Heart left ventricle (tissue), 16 donors: ENCODE results near the gene LAMC1. TPM values are rescaled to one million over a fixed set of nuclear protein-coding genes. Genes with fewer than 3 reads are reported as not detected.
A peak's percentile ranks its signal among the peaks of the same experiment; 100 is the strongest.

ENCODE experiments used
- ATAC-seq, 4 donors: fragments of 200-7000 bp; cut with Tn5 transposase; one replicate each; pipeline ENCODE4 v1.9.1; 2020 to 2022; ENCODE audit warnings: moderate library complexity in 4 of 4, mild to moderate bottlenecking in 3 of 4, moderate number of reproducible peaks in 1 of 4
- DNase-seq, 5 donors: peaks; one replicate each; pipeline ENCODE4 v3.0.0-alpha.2; 2020
- H3K27ac ChIP-seq, 12 donors: fragments of 200-600 bp; sonication (generic) in 4 of 12; one replicate each; pipeline versions ENCODE4 v1.5.0 to v1.8.0; 2016 to 2022; ENCODE audit warnings: mild to moderate bottlenecking in 2 of 12
- H3K27me3 ChIP-seq, 9 donors: fragments of 200-600 bp; sonication (generic) in 2 of 9; one replicate each; pipeline versions ENCODE4 v1.5.1 to v1.8.0; 2016 to 2022; ENCODE audit warnings: mild to moderate bottlenecking in 3 of 9
- H3K36me3 ChIP-seq, 9 donors: fragments of 200-600 bp; sonication (generic) in 2 of 9; one replicate each; pipeline versions ENCODE4 v1.5.0 to v1.8.0; 2018 to 2022; ENCODE audit warnings: mild to moderate bottlenecking in 2 of 9
- H3K4me1 ChIP-seq, 12 donors: fragments of 200-600 bp; sonication (generic) in 4 of 12; one replicate each; pipeline versions ENCODE4 v1.5.0 to v1.8.0; 2016 to 2022; ENCODE audit warnings: mild to moderate bottlenecking in 3 of 12
- H3K4me3 ChIP-seq, 12 donors: fragments of 200-600 bp; sonication (generic) in 4 of 12; one replicate each; pipeline versions ENCODE4 v1.5.0 to v1.8.0; 2017 to 2022; ENCODE audit warnings: mild to moderate bottlenecking in 9 of 12, moderate library complexity in 4 of 12
- H3K9me3 ChIP-seq, 12 donors: fragments of 200-600 bp; sonication (generic) in 4 of 12; one replicate each; pipeline versions ENCODE4 v1.5.0 to v1.8.0; 2016 to 2022; ENCODE audit warnings: mild to moderate bottlenecking in 1 of 12
- POLR2A ChIP-seq, 2 donors: fragments of 450-650 bp; IDR thresholded peaks; one replicate each; pipeline ENCODE4 v1.6.1; 2017; ENCODE audit warnings: antibody characterized with exemption in 2 of 2, mild to moderate bottlenecking in 2 of 2, moderate library complexity in 2 of 2
- WGBS, 4 donors: extraction: QIAGEN DNeasy Blood & Tissue Kit in 2 of 4; methylation state at CpG; one replicate each; pipeline versions ENCODE4 v1.1.5 to v1.1.7; 2013 to 2018; 5-methylcytosine and 5-hydroxymethylcytosine counted together
- intact Hi-C, 10 donors: fragments of 100-400 bp; cut with DNase I; formaldehyde crosslinking; loops; one replicate each; pipeline versions ENCODE4 v1.11.1 to v1.14.2; 2022
- polyA plus RNA-seq, 2 donors: library from polyadenylated mRNA; stranded (reverse); fragments of 200-250 nt; gene quantifications; one replicate each; pipeline ENCODE4 v1.2.3, GENCODE V29; 2013
- total RNA-seq, 9 donors: library from RNA; depleted of rRNA in 2 of 9; stranded (reverse); fragments of >200 nt in 2 of 9; fragmentation: NEBNext Ultra II Directional in 3 of 9; extraction: Animal tissue kit (Norgen Biotek cat#: 25700) in 3 of 9; gene quantifications; one replicate each; pipeline versions ENCODE4 v1.1.0 to v1.2.4, GENCODE V29; 2016 to 2023
- TF ChIP-seq, protein P1 (sequence below), 12 donors: fragments of 200-600 bp; sonication (generic) in 4 of 12; IDR thresholded peaks; one replicate each; pipeline versions ENCODE4 v1.5.0 to v1.8.0; 2018 to 2022; ENCODE audit warnings: antibody characterized with exemption in 12 of 12, mild to moderate bottlenecking in 5 of 12
- donor health status: ischemic (EF 13 %, LVEDD 7.1; RV severe dilation, severe dysfunction).
- donor health status: healthy with polysubstance abuse.
- donor health status: DM: no; HTN: yes; CAD: no.
- donor health status: DM: no; HTN: no; CAD: no.
- donor health status: ischemic (EF 25% LVEDD 6.9; RV normal size, moderate dysfunction).
- donor health status: ischemic (EF 25% LVEDD 5.7; RV mildly dilated, moderate dysfunction).
- donor health status: healthy.
- donor health status: DM: yes; HTN: yes; CAD: no.
- donor health status: ischemic (EF 35%, LVEDD 5.7; RV mildly dilated, moderate dysfunction).
- donor health status: nonischemic (EF 11% LVEDD 7.7; RV severe dilation, severe dysfunction).
- donor health status: DM: yes; HTN: yes; CAD: no.
- donor health status: PGD.
- donor health status: ischemic (EF 29% LVEDD 5.4; RV normal size, mild dysfunction).
- donor health status: nonischemic (EF 23%, LVEDD 6.1; RV moderate dilation, normal function).

LAMC1 gene
- total and polyA plus RNA-seq, 11 donors: 22.9 to 226 (median 119) TPM

DNA sequence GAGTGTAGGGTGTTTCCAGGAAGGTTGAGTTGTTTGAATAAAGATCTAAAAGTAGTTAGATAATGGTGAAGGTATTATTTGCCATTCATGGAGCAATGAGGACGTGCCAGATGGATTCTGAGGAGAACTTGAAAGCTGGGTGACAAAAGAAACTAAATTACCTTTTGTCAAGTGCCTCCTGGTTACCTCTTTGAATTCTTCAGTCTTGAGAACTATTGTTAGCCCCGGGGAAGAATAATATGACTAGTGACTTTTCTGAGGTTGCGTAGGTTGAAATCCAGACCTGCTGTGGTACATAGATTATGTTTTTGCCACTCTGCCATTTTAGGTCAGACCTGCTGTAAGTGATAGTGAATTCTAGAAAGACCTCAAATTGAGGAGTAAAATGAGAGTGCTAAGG lies 11.5 kb downstream of the LAMC1 start:
- TF ChIP-seq POLR2A (IDR thresholded peaks at IDR 0.05): no peak
- TF ChIP-seq, protein P1, sequence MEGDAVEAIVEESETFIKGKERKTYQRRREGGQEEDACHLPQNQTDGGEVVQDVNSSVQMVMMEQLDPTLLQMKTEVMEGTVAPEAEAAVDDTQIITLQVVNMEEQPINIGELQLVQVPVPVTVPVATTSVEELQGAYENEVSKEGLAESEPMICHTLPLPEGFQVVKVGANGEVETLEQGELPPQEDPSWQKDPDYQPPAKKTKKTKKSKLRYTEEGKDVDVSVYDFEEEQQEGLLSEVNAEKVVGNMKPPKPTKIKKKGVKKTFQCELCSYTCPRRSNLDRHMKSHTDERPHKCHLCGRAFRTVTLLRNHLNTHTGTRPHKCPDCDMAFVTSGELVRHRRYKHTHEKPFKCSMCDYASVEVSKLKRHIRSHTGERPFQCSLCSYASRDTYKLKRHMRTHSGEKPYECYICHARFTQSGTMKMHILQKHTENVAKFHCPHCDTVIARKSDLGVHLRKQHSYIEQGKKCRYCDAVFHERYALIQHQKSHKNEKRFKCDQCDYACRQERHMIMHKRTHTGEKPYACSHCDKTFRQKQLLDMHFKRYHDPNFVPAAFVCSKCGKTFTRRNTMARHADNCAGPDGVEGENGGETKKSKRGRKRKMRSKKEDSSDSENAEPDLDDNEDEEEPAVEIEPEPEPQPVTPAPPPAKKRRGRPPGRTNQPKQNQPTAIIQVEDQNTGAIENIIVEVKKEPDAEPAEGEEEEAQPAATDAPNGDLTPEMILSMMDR (IDR thresholded peaks at IDR 0.05): no peak
- Histone ChIP-seq H3K9me3 (no peaks in the 10 kb centered on the region), H3K27ac (no peak overlapping the region), H3K36me3 (peaks cover 0 to 12% (median 0%) of the 10 kb centered on the region in 9 donors), H3K4me3 (no peak overlapping the region), H3K4me1 (peaks cover 0 to 64% (median 22%) of the 10 kb centered on the region in 12 donors), H3K27me3 (no peaks in the 10 kb centered on the region)
- intact Hi-C loops: loop anchor here in 1 of 10 donors (5.0 kb wide), 1 partner anchor 88 kb away; no protein-coding TSS in a partner anchor
- DNase-seq (no peak), ATAC-seq (no peak)
- 77 to 88% (median 83%) methylated on average over 3 of the region's 3 CpGs for WGBS, 4 donors

DNA sequence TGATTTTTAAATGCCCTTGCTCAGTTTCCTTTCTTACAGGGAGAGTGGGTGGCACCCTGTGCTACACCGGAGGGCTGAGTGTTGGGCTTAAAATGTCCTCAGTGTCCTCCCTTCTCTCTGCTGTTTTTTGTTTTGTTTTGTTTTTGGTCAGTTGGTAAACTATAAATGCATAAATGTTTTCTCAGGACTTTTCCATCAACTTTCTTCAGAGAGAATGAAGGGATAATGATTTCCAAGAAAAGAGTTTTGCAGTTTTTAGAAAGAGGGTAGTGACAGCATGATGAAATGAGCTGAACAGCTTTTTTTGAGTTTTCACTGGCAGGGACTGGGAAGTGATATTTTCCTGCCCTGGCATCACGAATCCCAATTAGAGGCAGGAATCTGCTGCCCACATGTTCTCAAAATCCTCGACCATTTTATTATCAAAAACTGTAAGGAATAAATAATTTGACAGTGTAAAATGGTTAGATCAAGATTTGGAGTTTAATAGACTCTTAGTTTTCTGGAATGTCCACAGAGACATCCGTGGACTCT lies 15.2 kb downstream of the LAMC1 start:
- WGBS, 4 donors: 60 to 73% (median 70%) methylated on average over 4 of the region's 4 CpGs
- H3K27me3 ChIP-seq: no peaks in the 10 kb centered on the region
- no peaks in the 10 kb centered on the region for H3K9me3 ChIP-seq
- DNase-seq (no peak), ATAC-seq (no peak)
- H3K36me3 ChIP-seq: peaks cover 0 to 12% (median 0%) of the 10 kb centered on the region in 9 donors
- H3K4me3 ChIP-seq: no peak overlapping the region
- H3K27ac ChIP-seq: peak overlapping the region in 1 of 12 donors; percentile 3
- TF ChIP-seq, protein P1 (IDR thresholded peaks at IDR 0.05): no peak
- TF ChIP-seq POLR2A (IDR thresholded peaks at IDR 0.05): no peak
- H3K4me1 ChIP-seq: peaks cover 8 to 72% (median 44%) of the 10 kb centered on the region in 12 donors
- intact Hi-C loops: no loop called here

- Histone ChIP-seq H3K27me3 (no peaks in the 10 kb centered on the region), H3K4me1 (peaks cover 8 to 77% (median 49%) of the 10 kb centered on the region in 12 donors), H3K9me3 (no peaks in the 10 kb centered on the region), H3K36me3 (peaks cover 0 to 12% (median 0%) of the 10 kb centered on the region in 9 donors), H3K27ac (peak overlapping the region in 2 of 12 donors; percentile 45 to 60), H3K4me3 (no peak overlapping the region)
- ATAC-seq: no peak
- TF ChIP-seq, protein P1 (IDR thresholded peaks at IDR 0.05): no peak
- TF ChIP-seq POLR2A (IDR thresholded peaks at IDR 0.05): no peak
- WGBS, 4 donors: 90 to 95% (median 92%) methylated on average over 4 of the region's 4 CpGs
- no peak for DNase-seq
- intact Hi-C loops: no loop called here
Observed at GRCh38 chr1:183038913-183039312, 15.7 kb downstream of the LAMC1 start.

DNA sequence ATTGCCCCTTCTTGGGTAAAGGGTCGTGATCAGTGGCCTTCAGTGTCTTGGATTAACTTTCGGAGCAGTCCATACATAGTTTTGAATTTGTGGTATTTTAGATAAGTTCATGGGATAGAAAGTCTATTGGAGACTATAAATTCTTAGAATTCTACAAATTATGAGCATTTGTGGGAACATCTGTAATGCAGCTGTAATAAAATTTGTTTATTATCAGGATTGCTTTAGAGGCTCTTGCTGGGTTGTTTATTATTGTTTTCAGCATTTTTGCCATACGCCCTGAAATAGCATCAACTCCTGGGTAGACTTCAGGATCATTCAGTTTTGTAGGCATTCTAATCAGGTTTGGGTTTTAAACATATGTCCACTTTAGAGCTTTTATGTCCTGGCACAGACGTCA lies 16.1 kb downstream of the LAMC1 start:
- Histone ChIP-seq H3K4me3 (no peak overlapping the region), H3K36me3 (peaks cover 0 to 12% (median 0%) of the 10 kb centered on the region in 9 donors), H3K4me1 (peaks cover 8 to 81% (median 54%) of the 10 kb centered on the region in 12 donors), H3K27me3 (no peaks in the 10 kb centered on the region), H3K27ac (peak overlapping the region in 10 of 12 donors; percentile 18 to 69 (median 59)), H3K9me3 (no peaks in the 10 kb centered on the region)
- no peak for TF ChIP-seq POLR2A (IDR thresholded peaks at IDR 0.05)
- TF ChIP-seq, protein P1 (IDR thresholded peaks at IDR 0.05): no peak
- ATAC-seq (no peak), DNase-seq (no peak)
- intact Hi-C loops: no loop called here
- WGBS, 4 donors: 71 to 75% (median 73%) methylated on average over 4 of the region's 4 CpGs
